GM18508 (cell line): ENCODE measurements around the gene DUSP10.

Source experiments
- ATAC-seq: cut with Tn5 transposase; IDR thresholded peaks from one replicate; pipeline ENCODE4 v1.9.1; 2021; ENCODE audit warnings: moderate number of reproducible peaks; ENCODE audit not compliant: insufficient read depth, unreplicated experiment

Gene DUSP10

DNA sequence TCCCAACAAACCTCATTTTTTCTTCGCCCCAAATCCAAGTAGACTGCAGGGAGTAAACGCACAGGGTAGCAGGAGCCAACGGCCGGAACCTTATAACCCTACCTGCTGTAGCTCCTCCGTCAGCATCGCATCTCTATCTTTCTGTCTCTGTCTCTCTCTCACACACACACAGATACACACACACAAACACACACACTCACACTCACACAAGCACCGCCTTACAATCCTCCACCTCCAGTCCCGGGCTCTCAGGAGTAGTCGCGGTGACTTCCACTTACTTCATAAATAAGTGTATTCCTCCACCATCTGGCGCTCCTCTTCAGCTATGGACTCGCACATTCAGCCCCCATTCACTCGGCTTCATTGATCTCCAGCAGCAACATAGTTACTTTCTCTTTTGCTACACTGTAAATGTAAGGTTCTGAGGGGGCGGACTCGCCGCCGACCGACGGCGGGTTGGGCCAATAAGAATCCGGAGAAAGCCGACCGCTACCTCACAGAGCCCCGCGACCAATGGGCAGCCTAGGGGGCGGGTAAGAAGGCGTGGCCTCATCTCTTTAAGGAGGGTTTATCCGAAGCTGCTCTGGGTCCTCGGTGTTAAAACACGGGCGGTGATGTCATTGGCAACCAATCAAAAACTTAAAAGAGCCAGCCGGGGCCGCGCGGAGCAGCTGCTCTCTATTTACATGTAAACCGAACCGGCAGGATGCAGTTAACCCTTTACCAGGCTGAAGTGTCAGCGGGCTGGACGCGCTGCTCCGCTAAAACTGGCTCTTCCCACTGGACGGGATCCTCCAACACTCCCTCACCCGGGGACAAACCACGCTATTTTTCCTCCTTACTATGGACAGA is at the start of gene DUSP10:
DUSP10 (minus strand) TSS at position 387 of the 852 bp plus-strand sequence. CDS start 2,345 bp downstream, outside the sequence.
- ATAC-seq: peak; percentile 86

DNA sequence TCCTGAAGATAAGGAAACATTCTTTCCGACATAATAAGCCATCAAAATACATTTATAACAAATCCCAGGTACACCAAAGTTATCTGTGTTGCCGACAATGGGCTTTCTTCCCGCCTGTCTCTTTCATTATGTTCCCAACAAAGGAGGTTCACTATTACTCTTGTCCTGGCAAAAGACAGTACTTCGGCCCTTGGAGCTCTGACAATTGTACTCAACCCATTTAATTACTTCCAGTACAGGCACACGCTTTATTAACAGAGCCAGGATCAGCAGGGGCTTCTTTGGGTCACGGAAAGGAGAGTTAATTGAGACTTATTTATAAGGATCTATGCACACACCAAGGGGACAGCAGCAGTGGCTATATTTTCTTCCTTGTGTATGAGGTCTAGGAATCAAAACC is 46.6 kb upstream of the DUSP10 start:
- ATAC-seq: no peak

DNA sequence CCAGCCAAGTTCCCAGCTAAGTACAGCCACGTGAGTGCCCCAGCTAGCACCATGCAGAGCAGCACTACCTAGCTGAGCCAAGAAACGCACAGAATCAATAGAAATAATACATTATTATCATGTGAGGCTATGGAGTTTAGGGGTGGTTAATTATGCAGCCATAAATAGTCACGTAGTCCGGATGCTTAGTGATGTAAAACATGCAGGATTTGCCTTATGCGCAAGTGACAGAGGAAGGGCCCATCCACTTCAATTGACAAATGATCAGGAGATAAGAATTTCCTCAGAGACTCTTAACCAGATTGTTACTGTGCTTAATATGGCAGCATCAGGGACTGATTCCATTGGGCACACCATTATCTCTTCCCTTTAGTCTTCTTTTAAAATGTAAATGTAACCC is 44.8 kb upstream of the DUSP10 start:
- no peak for ATAC-seq

DNA sequence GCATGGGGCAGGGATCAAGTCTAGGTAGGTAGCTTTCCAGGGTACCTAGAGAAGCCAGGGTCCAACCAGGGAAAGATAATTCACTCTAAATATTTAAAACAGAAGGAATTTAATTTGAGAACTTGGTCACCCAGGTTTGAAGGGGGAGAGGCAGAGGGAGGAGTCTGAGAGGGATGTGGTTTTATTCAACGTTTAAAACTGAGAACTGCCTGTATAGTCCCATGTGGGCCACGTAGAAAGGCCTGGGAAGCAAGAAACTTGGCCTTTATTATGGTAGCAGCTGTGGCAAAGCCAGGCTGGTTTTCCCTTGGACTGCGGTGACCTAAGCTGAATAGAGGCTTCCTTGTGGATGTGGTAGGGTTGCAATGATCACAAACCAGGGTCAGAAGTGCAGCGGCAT is 42.0 kb upstream of the DUSP10 start:
- ATAC-seq: no peak

DNA sequence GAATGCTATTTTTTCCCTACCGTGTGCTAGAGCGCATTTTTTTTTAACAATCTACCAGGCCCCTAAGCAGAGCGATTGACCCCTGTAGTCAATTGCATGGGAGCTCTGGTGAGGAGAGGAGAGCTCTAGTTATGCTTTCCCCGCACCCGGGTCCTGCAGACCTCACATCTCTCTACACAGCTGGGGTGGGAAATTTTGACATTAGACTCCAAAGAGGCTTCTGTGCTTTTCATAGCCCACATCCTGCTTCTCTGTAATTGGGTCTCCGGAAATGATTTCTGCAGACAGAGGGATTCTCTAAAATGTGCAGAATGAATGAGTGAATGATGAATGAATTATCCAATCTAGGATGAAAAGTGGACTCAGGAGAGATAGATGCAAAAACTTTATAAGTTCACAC is 41.5 kb upstream of the DUSP10 start:
- no peak for ATAC-seq

DNA sequence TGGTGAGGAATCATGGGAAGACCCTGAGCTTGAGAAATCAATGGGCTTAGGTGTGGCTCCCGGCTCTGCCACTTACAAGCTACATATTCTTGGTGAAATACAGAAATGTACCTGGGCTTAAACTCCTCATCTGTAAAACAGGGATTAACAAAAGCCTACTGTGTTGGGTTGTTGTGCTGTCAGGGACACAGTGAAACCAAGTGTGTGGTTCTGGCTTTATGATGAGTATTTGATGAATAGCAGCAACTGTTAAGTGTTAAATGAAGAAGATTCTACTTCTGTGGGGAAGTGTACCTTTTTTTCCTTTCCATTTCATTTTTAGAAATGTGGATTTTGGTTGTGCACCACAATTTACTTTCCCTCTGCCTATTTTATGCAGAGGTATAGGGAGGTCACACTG is 41.1 kb upstream of the DUSP10 start:
- ATAC-seq: no peak

DNA sequence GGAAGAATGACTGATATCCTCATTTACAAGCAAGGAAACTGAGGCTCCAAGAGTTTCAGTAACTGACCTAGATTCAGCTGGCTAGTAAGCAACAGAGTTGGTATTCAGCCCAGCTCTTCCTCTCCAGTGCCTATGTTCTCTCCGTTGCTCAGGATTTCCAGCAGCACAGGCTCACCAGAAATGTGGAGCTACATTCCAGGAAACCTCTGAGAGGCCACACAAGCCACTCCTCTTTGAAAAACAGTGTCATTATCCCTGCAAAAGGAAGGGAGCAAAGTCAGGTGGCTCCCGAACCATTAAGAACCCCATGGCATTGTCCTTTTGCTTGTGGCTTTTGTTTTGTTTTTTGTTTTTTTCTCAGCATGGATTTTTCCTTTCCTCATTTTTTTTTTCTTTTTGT is 40.6 kb upstream of the DUSP10 start:
- no peak for ATAC-seq

DNA sequence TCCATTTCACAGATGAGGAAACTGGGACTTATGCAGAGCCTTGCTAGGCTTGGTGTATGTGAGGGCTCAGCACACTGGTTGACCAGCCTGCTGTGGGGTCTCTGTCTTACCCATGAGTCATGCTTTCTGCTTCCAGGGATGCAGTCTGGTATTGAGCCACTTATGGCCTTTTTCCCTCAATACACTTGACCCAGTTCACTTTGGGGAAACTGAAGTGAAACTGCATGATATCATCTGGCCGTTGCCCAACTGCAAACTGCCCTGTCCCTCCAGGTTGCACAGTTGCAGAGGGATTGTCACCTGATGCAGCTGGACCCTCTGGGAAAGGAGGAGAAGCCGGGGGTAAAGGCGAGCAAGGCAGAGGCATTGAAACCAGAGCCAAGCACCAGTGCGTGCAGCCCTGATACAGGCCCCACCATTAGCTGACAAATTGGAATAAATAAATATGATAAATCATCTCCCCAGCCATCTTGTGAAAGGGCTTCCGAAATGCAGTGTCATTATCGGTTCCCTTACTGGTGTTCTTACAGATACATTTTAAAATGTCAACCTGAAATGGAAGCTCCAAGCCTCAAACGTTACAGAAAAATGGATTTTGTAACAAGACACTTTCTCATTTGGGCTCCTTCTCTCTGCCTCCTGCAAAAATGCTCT is 39.3 kb upstream of the DUSP10 start:
- no peak for ATAC-seq

DNA sequence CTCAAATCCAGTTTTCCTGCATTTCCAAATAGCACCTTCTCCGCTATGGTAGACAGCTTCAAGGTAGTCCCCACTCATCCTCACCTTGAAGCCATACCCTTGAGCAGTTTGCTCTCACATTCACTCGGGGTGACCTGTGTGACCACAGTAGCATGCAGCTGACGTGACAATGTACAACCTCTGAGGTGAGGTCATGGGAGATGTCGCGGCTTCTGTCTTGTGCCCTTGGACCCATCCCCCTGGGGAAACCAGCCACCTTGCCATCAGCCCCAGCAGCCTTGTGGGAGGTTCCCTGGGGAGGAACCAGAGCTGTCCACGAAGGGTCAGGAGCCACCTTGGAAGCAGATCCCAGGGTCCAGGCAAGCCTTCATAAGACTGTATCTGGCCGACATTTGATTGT is 38.3 kb upstream of the DUSP10 start:
- ATAC-seq: no peak

DNA sequence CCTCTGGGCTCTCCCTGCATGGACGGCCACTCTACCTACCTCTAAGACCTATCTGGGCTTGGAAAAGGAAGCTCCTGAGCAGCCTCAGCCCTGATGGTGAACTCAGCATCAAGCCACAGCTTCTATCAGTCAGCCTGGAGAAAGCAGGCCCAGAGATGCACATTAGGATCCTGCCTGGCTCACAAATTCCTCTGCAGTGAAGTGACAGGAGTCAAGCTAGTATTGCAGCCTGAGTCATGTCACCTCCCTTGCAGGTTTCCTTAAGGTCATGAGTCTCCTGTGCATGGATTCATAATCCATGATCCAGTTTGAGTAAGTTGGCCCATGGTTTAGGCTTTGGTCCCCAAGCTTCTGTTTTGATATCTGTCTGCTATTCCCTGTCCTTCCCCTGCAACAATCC is 37.9 kb upstream of the DUSP10 start:
- ATAC-seq: no peak

DNA sequence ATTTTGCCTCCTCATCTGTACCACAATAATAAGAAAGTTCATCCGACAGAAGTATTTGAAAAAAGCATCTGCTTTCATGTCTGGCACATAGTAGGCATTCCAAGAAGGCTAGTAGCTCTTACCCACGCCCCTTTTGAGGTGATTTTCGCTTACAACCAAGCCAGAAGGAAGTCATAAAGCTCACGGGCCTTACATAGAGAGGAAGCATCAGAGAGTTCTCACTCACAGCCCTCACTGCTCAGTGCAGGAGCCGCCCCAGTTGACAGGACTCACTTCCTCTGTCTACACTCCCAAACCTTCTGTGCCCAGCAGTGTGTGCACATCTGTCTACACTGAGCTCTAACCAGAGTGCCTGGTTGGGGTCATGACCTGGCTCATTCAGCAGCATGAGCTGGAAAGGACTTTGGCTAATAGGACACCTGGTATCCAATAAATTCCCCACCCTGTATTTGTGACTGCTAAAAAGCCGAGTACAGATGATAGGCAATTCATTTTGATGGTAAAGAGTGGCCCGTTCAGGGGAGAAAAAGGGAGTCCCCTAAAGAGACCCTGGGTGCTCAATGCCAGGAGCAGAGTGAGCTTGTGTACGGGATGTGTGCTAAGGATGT is 36.8 kb upstream of the DUSP10 start:
- no peak for ATAC-seq

DNA sequence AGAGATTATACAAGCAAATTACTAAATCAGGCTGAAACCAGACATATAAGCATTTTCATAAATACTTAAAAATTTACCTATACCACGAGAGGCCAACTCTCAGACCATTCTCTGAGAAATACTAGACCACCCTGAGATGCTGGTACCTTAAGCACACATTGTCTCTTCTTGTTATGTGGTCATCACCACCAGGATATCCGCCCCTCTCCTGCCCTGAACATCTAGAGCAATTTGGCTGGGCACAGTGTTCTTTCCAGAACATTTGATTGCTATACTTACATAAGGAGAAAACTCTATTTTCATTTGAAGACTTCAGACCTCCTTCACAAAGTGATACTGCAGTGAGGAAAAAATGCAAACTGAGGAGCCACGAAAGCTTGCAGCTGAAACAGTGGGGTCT is 36.2 kb upstream of the DUSP10 start:
- no peak for ATAC-seq

DNA sequence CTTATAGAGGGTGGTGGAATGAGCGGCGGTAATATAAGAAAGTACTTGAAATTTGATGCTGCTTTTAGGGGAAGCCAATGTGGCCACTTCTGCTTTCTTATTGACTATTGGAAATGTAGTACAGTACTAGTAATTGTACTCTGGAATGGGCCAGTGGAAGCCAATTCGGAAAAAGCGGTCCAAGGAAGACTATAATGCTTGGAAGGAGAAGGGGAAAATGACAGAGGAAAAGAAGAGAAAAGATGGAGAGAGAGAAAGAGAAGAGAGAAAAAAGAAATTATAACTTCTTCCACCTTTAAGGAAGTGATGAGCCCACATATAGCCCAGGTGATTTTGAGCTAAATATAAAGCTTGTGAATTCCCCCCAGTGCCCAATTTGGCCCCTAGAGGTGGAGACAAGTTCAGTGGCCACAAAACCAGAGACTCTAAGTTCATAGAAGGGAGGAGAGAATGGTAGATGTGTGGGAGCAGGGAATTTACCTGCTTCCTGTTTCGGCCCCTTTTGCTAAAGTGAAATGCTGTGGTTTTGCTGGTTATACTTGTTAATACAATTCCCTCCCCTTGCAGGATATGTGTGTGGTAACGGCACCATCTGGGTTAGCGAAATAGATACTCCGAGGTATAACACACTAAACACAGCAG is 35.7 kb upstream of the DUSP10 start:
- peak; percentile 66 for ATAC-seq

DNA sequence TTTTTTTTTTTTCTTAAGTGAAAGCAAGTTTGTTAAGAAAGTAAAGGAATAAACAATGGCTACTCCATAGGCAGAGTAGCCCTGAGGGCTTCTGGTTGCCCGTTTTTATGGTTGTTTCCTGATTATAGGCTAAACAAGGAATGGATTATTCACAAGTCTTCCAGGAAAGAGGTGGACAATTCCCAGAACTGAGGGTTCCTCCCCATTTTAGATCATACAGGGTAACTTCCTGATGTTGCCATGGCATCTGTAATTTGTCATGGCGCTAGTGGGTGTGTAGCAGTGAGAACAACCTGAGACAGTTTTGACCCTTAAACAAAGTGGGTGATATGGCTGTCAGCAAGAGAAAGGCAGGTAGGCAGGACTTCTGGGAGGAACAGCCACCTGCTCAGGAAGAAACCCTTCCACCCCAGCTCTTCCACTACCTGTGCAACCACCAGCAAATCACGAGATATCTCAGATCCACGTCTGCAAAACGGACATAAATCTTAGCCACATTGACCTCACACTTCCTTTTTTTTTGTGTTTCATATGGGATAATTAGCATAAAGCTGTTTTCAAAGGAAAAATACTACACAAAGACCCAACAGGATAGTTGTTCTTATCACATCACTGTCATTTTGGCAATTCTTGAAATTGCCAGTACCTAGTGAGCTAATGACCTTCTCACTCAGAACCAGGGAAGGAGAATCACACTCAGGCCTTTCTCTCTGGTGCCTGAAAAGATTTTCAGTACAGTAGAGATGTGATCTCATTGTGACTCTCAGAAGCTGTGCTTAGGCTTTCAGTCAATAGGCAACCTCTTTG is 34.8 kb upstream of the DUSP10 start:
- peak; percentile 21 for ATAC-seq

DNA sequence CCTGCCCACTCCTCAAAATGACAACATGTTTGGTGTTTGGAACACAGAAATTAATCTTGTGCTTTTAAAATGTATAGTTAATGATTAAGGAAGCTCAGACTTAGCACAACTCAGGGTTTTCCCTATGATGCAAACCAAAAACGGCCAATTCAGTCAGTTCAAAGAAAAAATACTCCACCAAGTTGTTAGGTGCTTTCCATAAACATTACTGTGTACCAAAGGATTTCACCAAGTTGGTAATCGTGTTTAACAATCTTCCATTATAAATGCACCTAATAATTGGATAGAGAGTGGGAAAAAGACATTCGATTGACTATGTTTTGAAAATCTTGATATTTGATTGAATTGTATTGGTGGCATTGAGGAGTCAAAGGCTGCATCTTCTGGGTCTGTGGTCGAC is 33.3 kb upstream of the DUSP10 start:
- no peak for ATAC-seq

DNA sequence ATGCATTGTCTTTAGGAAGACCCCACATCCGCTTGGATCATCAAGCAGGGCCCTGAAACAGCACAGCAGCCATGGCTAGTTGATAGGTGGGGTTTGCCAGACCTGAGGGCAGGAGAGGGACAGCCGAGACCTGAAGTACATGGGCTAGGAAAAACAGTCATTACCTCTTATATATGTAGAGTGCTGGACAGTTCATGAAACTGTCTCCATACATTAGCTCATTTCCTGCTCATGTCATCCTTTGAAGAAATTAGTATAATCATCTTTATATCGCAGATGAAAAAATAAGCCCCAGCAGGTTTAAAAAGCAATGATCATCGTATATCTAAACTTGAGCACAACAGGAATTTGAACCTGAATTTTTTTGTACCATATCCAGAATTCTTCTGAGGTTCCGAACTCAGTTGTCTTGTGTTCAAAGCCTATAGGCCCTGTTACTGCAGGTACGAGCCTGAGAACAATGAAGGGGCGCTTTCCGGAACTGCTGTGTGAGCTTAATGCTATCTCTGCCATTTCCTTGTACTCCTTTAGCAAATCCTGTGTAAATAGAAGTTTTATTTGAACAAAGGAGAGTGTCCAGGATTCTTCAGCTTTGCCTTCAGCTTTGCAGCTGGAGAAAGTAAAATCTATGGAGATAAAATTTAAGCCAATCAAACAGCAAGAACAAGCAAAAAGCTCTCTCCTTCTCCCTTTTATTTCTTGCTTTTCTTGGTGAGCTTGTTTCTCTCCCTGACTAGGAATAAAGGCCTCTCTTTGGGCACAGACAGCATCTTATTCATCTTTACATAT is 32.4 kb upstream of the DUSP10 start:
- ATAC-seq: no peak

DNA sequence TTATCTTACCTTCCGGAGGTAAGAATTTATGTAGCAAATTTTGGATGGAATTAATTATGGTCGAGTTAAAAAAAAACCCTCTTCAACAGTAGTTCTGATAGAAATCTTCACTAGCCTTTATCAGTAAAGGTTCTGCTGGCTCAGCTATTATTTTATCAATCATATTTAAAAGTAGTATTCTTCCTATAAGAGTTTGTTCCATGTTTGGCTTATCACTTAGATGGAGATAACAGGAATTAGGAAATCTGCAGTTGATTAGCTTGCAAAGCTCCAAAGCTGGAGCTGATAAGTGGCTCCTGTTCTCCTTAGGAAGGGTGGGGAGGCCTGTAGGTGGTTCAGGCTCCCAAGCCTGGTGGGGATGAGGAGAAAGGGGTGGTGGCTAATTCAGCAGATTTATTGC is 31.5 kb upstream of the DUSP10 start:
- no peak for ATAC-seq

DNA sequence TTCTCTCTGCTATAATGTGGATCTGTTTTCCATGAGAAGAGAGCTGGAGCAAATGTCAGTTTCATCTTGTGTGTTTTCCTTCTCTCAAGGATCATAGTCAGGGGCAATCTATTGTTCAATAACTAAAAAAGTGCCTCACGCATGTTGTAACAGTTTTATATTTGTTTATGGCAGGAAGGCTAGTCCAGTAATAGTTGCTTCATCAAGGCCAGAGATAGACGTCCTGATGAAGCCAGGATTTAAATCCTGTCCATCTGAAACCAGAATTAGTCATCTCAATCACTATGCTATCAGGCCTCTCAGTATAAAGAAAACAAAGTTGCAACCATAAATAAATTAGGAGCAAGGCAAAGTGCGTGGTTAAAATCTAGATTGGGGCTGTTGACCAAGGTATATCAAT is 30.2 kb upstream of the DUSP10 start:
- no peak for ATAC-seq

DNA sequence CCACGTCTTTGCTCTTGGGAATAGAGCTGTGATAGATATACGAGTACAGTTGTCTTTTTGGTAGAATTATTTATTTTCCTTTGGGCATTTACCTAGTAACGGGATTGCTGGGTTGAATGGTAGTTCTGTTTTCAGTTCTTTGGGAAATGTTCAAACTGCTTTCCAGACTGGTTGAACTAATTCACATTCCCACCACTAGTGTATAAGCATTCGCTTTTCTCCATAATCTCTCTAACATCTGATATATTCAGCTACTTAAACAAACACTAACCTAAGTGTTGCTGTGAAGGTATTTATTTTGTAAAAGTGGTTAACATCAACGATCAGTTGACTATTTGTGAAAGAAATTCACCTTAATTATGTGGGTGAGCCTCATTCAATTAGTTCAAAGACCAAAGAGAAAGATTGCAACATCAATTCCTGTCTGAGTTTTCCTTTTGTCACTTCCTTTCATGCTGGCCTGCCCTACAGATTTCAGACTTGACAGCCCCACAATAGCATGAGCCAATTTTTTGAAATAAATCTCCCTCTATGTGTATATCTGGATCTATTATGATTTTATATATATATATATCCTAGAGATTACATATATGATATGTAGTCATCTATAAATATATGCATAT is 26.7 kb upstream of the DUSP10 start:
- ATAC-seq: no peak
